HCT116 (cell line): ENCODE measurements around the gene TTC8.

ENCODE experiments used
- CTCF ChIP-seq, 3 experiments: fragments of 200-600 bp in 1 of 3; sonication (generic) in 1 of 3; IDR thresholded peaks in 2 of 3; conservative IDR thresholded peaks in 1 of 3; 2 replicates each; pipeline ENCODE4 v1.5.1; 2012 to 2017; ENCODE audit warnings: low read depth in 2 of 3, low read length in 2 of 3, antibody characterized with exemption in 1 of 3, borderline replicate concordance in 1 of 3, control low read depth in 1 of 3, mild to moderate bottlenecking in 1 of 3, mixed read lengths in 1 of 3, mixed run types in 1 of 3, moderate library complexity in 1 of 3; ENCODE audit not compliant: insufficient read depth in 1 of 3
- EZH2phosphoT487 ChIP-seq: fragments of 200-600 bp; IDR thresholded peaks from 2 replicates; pipeline ENCODE4 v1.6.1; 2018; ENCODE audit warnings: antibody characterized with exemption, borderline replicate concordance
- MAX ChIP-seq: IDR thresholded peaks from 2 replicates; pipeline ENCODE4 v1.6.1; 2012
- SRF ChIP-seq: IDR thresholded peaks from 2 replicates; pipeline ENCODE4 v1.6.1; 2012; ENCODE audit warnings: low read depth

- TF ChIP-seq CTCF (IDR thresholded peaks at IDR 0.05 in 2 of 3, conservative IDR thresholded peaks at IDR 0.05 in 1 of 3; ENCODE audit: borderline replicate concordance in 1 of 3, insufficient read depth in 1 of 3, low read depth in 2 of 3, low read length in 2 of 3) (no peak), SRF (no peak), MAX (no peak), EZH2phosphoT487 (no peak)
These were observed 24.1 kb downstream of the TTC8 start for GRCh38 chr14:88848571-88848970.
